Measurements from ENCODE around the gene ENOSF1.

DNA sequence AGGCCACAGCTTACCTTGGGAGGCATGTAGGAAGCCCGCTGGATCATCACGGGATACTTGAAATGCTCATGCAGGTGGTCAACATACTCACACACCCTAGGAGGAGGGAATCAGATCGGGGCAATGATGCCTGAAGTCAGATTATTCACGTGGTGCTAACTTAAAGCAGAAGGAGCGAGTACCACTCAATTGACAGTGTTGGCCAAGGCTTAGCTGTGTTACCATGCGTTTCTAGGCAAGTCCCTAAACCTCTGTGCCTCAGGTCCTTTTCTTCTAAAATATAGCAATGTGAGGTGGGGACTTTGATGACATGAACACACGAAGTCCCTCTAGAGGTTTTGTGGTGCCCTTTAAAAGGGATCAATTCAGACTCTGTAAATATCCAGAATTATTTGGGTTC, 37.1 kb downstream of the ENOSF1 start:
- TF ChIP-seq, protein P1, sequence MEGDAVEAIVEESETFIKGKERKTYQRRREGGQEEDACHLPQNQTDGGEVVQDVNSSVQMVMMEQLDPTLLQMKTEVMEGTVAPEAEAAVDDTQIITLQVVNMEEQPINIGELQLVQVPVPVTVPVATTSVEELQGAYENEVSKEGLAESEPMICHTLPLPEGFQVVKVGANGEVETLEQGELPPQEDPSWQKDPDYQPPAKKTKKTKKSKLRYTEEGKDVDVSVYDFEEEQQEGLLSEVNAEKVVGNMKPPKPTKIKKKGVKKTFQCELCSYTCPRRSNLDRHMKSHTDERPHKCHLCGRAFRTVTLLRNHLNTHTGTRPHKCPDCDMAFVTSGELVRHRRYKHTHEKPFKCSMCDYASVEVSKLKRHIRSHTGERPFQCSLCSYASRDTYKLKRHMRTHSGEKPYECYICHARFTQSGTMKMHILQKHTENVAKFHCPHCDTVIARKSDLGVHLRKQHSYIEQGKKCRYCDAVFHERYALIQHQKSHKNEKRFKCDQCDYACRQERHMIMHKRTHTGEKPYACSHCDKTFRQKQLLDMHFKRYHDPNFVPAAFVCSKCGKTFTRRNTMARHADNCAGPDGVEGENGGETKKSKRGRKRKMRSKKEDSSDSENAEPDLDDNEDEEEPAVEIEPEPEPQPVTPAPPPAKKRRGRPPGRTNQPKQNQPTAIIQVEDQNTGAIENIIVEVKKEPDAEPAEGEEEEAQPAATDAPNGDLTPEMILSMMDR (IDR thresholded peaks at IDR 0.05) = no peak
- no peak for TF ChIP-seq POLR2A (IDR thresholded peaks at IDR 0.05)

Data from thyroid gland (tissue), 4 donors.